Parathyroid adenoma (tissue), 2 donors: ENCODE measurements around the gene GTF3C6.

Experiments used
- H2AFZ ChIP-seq: fragments of 300-600 bp; sonication (generic); one replicate; pipeline ENCODE4 v1.7.0; 2017; ENCODE audit warnings: antibody characterized with exemption, mild to moderate bottlenecking
- H3K27ac ChIP-seq: fragments of 300-600 bp; sonication (generic); one replicate; pipeline ENCODE4 v1.7.0; 2017
- H3K27me3 ChIP-seq: fragments of 300-600 bp; sonication (generic); one replicate; pipeline ENCODE4 v1.7.0; 2017; ENCODE audit warnings: low read length; ENCODE audit not compliant: control insufficient read depth, insufficient read depth
- H3K36me3 ChIP-seq: fragments of 300-600 bp; sonication (generic); one replicate; pipeline ENCODE4 v1.7.0; 2017; ENCODE audit warnings: low read length; ENCODE audit not compliant: control insufficient read depth, insufficient read depth
- H3K4me1 ChIP-seq: fragments of 300-600 bp; sonication (generic); one replicate; pipeline ENCODE4 v1.7.0; 2017; ENCODE audit warnings: control low read depth
- H3K4me2 ChIP-seq: fragments of 300-600 bp; sonication (generic); one replicate; pipeline ENCODE4 v1.7.0; 2017; ENCODE audit warnings: low read length
- H3K4me3 ChIP-seq: fragments of 300-600 bp; sonication (generic); one replicate; pipeline ENCODE4 v1.7.0; 2017; ENCODE audit warnings: low read depth, low read length
- H3K79me2 ChIP-seq: fragments of 300-600 bp; sonication (generic); one replicate; pipeline ENCODE4 v1.7.0; 2017; ENCODE audit warnings: control low read depth
- H3K9ac ChIP-seq: fragments of 300-600 bp; sonication (generic); one replicate; pipeline ENCODE4 v1.7.0; 2017; ENCODE audit warnings: mild to moderate bottlenecking
- H3K9me3 ChIP-seq: fragments of 300-600 bp; sonication (generic); one replicate; pipeline ENCODE4 v1.7.0; 2017; ENCODE audit warnings: low read length; ENCODE audit not compliant: control insufficient read depth
- CTCF ChIP-seq: fragments of 300-600 bp; sonication (generic); IDR thresholded peaks from one replicate; pipeline ENCODE4 v1.7.0; 2017; ENCODE audit warnings: antibody characterized with exemption, mild to moderate bottlenecking
- donor health status: primary hyperparathyroidism.

The GTF3C6 gene

GRCh38 chr6:110976575-110976974, 18.1 kb downstream of the GTF3C6 start:
- no peak overlapping the region for H3K27ac ChIP-seq
- no peaks in the 10 kb centered on the region for H3K9me3 ChIP-seq
- no peak overlapping the region for H3K4me3 ChIP-seq
- peaks cover 2% of the 10 kb centered on the region for H3K79me2 ChIP-seq
- no peak overlapping the region for H3K9ac ChIP-seq
- no peaks in the 10 kb centered on the region for H3K36me3 ChIP-seq
- H3K27me3 ChIP-seq = no peaks in the 10 kb centered on the region
- no peak overlapping the region for H2AFZ ChIP-seq
- peaks cover 3% of the 10 kb centered on the region for H3K4me1 ChIP-seq
- no peak overlapping the region for H3K4me2 ChIP-seq
- TF ChIP-seq CTCF = no peak

- H3K4me1 ChIP-seq = peaks cover 4% of the 10 kb centered on the region
- H3K27ac ChIP-seq = no peak overlapping the region
- H3K4me2 ChIP-seq = no peak overlapping the region
- TF ChIP-seq CTCF = no peak
- no peak overlapping the region for H3K4me3 ChIP-seq
- peaks cover 5% of the 10 kb centered on the region for H3K79me2 ChIP-seq
- no peaks in the 10 kb centered on the region for H3K36me3 ChIP-seq
- no peaks in the 10 kb centered on the region for H3K27me3 ChIP-seq
- no peak overlapping the region for H3K9ac ChIP-seq
- no peaks in the 10 kb centered on the region for H3K9me3 ChIP-seq
- H2AFZ ChIP-seq = no peak overlapping the region
Measured at GRCh38 chr6:110979565-110980101, 21.1 kb downstream of the GTF3C6 start.

GRCh38 chr6:110980227-110980626, 21.7 kb downstream of the GTF3C6 start:
- H3K79me2 ChIP-seq = peaks cover 5% of the 10 kb centered on the region
- no peak overlapping the region for H3K9ac ChIP-seq
- no peak overlapping the region for H3K4me3 ChIP-seq
- peaks cover 4% of the 10 kb centered on the region for H3K4me1 ChIP-seq
- H3K4me2 ChIP-seq = no peak overlapping the region
- no peak overlapping the region for H2AFZ ChIP-seq
- no peaks in the 10 kb centered on the region for H3K27me3 ChIP-seq
- H3K9me3 ChIP-seq = no peaks in the 10 kb centered on the region
- H3K36me3 ChIP-seq = no peaks in the 10 kb centered on the region
- no peak for TF ChIP-seq CTCF
- H3K27ac ChIP-seq = no peak overlapping the region

- H3K36me3 ChIP-seq = no peaks in the 10 kb centered on the region
- H3K27me3 ChIP-seq = no peaks in the 10 kb centered on the region
- peaks cover 5% of the 10 kb centered on the region for H3K79me2 ChIP-seq
- H2AFZ ChIP-seq = peak overlapping the region; percentile 100
- H3K4me2 ChIP-seq = no peak overlapping the region
- H3K4me3 ChIP-seq = no peak overlapping the region
- TF ChIP-seq CTCF = no peak
- H3K9ac ChIP-seq = no peak overlapping the region
- H3K9me3 ChIP-seq = no peaks in the 10 kb centered on the region
- H3K4me1 ChIP-seq = peaks cover 4% of the 10 kb centered on the region
- no peak overlapping the region for H3K27ac ChIP-seq
Measured at GRCh38 chr6:110980648-110981047, 22.1 kb downstream of the GTF3C6 start.

- H3K9ac ChIP-seq = peak overlapping the region; percentile 48
- no peak for TF ChIP-seq CTCF
- peak overlapping the region; percentile 100 for H2AFZ ChIP-seq
- no peaks in the 10 kb centered on the region for H3K9me3 ChIP-seq
- peaks cover 4% of the 10 kb centered on the region for H3K4me1 ChIP-seq
- H3K4me3 ChIP-seq = peak overlapping the region; percentile 98
- peak overlapping the region; percentile 98 for H3K4me2 ChIP-seq
- peak overlapping the region; percentile 86 for H3K27ac ChIP-seq
- H3K79me2 ChIP-seq = peaks cover 5% of the 10 kb centered on the region
- H3K36me3 ChIP-seq = no peaks in the 10 kb centered on the region
- H3K27me3 ChIP-seq = no peaks in the 10 kb centered on the region
Measured at GRCh38 chr6:110981202-110981600, 22.7 kb downstream of the GTF3C6 start.
